SU-DHL-6 (cell line): ENCODE measurements around the gene NPW.

Experiments used
- H2AFZ ChIP-seq: fragments of 200-600 bp; sonication (generic); 2 replicates; pipeline ENCODE4 v1.6.1; 2014; ENCODE audit warnings: low read depth, mild to moderate bottlenecking, moderate library complexity, mixed read lengths, antibody characterized with exemption, low read length; ENCODE audit not compliant: severe bottlenecking
- H3F3A ChIP-seq: fragments of 200-600 bp; shearing (Covaris generic); 2 replicates; pipeline ENCODE4 v1.6.0; 2016; ENCODE audit warnings: antibody characterized with exemption, mild to moderate bottlenecking; ENCODE audit not compliant: insufficient read depth
- H3K27ac ChIP-seq: fragments of 200-600 bp; sonication (generic); 2 replicates; pipeline ENCODE4 v1.5.1; 2016; ENCODE audit warnings: low read depth, mild to moderate bottlenecking, low read length, moderate library complexity, mixed read lengths
- H3K27me3 ChIP-seq: fragments of 200-600 bp; sonication (generic), shearing (Covaris generic); 2 replicates; pipeline ENCODE4 v1.6.0; 2014; ENCODE audit warnings: mild to moderate bottlenecking, low read length
- H3K36me3 ChIP-seq: fragments of 200-600 bp; sonication (generic); 2 replicates; pipeline ENCODE4 v1.6.1; 2014; ENCODE audit warnings: mild to moderate bottlenecking, low read length, mixed read lengths
- H3K4me2 ChIP-seq: fragments of 300-600, 200-600 bp; shearing (Covaris generic), sonication (generic); 2 replicates; pipeline ENCODE4 v1.6.0; 2014; ENCODE audit warnings: low read length, low read depth, mild to moderate bottlenecking; ENCODE audit not compliant: poor library complexity, severe bottlenecking
- H3K4me3 ChIP-seq: fragments of 200-600 bp; sonication (generic); 2 replicates; pipeline ENCODE4 v1.5.1; 2014; ENCODE audit warnings: antibody characterized with exemption, low read length, mild to moderate bottlenecking, mixed read lengths; ENCODE audit not compliant: insufficient read depth, poor library complexity, severe bottlenecking
- H3K79me2 ChIP-seq: fragments of 200-600 bp; sonication (generic); 2 replicates; pipeline ENCODE4 v1.6.1; 2014; ENCODE audit warnings: mild to moderate bottlenecking, low read length, moderate library complexity; ENCODE audit not compliant: insufficient read depth
- H3K9ac ChIP-seq: fragments of 200-600 bp; sonication (generic); 2 replicates; pipeline ENCODE4 v1.7.0; 2014; ENCODE audit warnings: mild to moderate bottlenecking, low read length
- H3K9me2 ChIP-seq: fragments of 200-600 bp; sonication (generic); replicated peaks from 2 replicates; pipeline ENCODE4 v1.6.1; 2014; ENCODE audit warnings: low read length; ENCODE audit not compliant: insufficient read depth
- H3K9me3 ChIP-seq: fragments of 200-600 bp; sonication (generic); 2 replicates; pipeline ENCODE4 v1.6.1; 2014; ENCODE audit warnings: low read length, mixed read lengths; ENCODE audit not compliant: insufficient read depth
- H4K20me1 ChIP-seq: fragments of 200-600 bp; sonication (generic); 2 replicates; pipeline ENCODE4 v1.6.1; 2014; ENCODE audit warnings: low read depth, mild to moderate bottlenecking, antibody characterized with exemption, low read length, moderate library complexity, mixed read lengths
- EZH2phosphoT487 ChIP-seq: fragments of 200-600 bp; sonication (generic), shearing (Covaris generic); conservative IDR thresholded peaks from 2 replicates; pipeline ENCODE4 v1.6.1; 2018; ENCODE audit warnings: mild to moderate bottlenecking, antibody characterized with exemption, low read length, moderate library complexity, mixed read lengths
- TF ChIP-seq, protein P1 (sequence below): fragments of 200-600 bp; sonication (generic); IDR thresholded peaks from one replicate; pipeline ENCODE4 v1.5.1; 2017; ENCODE audit warnings: antibody characterized with exemption, mild to moderate bottlenecking, low read length, moderate library complexity; ENCODE audit not compliant: insufficient read depth, poor library complexity, severe bottlenecking

Gene NPW

DNA sequence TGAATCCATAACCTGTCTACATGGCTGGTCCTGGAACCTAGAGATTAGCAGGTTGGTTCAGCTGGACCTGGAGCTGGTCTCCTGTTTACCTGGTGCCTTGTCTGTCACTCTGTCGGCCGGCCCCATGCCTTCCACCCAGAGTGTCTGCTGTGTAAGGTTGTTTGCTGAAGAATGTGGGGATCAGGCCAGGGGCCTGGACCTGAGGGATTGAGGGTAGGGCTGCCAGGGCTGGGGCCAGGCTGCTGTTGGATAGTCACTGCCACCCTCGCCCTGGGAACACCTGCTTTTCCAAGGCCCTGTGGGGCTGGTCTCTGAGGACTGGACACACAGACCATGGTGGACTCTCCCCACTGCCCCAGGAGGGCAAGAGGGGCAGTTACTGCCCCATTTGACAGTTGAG, 8.6 kb downstream of the NPW start:
- H3K36me3 ChIP-seq, result no peaks in the 10 kb centered on the region
- TF ChIP-seq EZH2phosphoT487, result no peak
- TF ChIP-seq, protein P1, sequence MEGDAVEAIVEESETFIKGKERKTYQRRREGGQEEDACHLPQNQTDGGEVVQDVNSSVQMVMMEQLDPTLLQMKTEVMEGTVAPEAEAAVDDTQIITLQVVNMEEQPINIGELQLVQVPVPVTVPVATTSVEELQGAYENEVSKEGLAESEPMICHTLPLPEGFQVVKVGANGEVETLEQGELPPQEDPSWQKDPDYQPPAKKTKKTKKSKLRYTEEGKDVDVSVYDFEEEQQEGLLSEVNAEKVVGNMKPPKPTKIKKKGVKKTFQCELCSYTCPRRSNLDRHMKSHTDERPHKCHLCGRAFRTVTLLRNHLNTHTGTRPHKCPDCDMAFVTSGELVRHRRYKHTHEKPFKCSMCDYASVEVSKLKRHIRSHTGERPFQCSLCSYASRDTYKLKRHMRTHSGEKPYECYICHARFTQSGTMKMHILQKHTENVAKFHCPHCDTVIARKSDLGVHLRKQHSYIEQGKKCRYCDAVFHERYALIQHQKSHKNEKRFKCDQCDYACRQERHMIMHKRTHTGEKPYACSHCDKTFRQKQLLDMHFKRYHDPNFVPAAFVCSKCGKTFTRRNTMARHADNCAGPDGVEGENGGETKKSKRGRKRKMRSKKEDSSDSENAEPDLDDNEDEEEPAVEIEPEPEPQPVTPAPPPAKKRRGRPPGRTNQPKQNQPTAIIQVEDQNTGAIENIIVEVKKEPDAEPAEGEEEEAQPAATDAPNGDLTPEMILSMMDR, result no peak
- H3K4me3 ChIP-seq, result no peak overlapping the region
- no peaks in the 10 kb centered on the region for H3K9me3 ChIP-seq
- H3K4me2 ChIP-seq, result no peak overlapping the region
- H3K27ac ChIP-seq, result no peak overlapping the region
- no peak overlapping the region for H2AFZ ChIP-seq
- H3K79me2 ChIP-seq, result no peaks in the 10 kb centered on the region
- H3K27me3 ChIP-seq, result no peaks in the 10 kb centered on the region
- no peaks in the 10 kb centered on the region for H3K9me2 ChIP-seq
- H3F3A ChIP-seq, result no peaks in the 10 kb centered on the region
- H4K20me1 ChIP-seq, result no peaks in the 10 kb centered on the region
- no peak overlapping the region for H3K9ac ChIP-seq

GRCh38 chr16:2028620-2029220, 9.1 kb downstream of the NPW start:
- Histone ChIP-seq H3K4me2 (no peak overlapping the region), H3K4me3 (no peak overlapping the region)
- TF ChIP-seq EZH2phosphoT487, result no peak
- TF ChIP-seq, protein P1, result no peak

DNA sequence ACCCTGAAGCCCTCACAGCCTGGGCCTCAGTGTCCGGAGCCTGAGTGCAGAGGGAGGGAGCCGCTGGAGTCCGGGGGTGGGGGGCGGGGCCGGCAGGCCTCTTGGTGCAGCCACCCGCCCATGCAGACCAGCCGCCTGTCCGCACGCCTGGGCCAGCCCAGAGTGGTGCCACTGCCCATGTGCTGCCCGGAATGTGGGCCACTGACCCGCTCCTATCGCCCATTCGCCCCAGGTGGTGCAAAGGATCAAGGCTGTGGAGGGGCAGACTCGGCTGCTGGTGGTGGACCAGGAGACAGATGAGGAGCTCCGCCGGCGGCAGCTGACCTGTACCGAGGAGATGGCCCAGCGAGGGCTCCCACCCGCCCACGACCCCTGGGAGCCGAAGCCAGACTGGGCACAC, 9.8 kb downstream of the NPW start:
- no peaks in the 10 kb centered on the region for H3K36me3 ChIP-seq
- TF ChIP-seq, protein P1, result no peak
- no peak for TF ChIP-seq EZH2phosphoT487
- H3K9ac ChIP-seq, result no peak overlapping the region
- no peaks in the 10 kb centered on the region for H3K79me2 ChIP-seq
- H2AFZ ChIP-seq, result no peak overlapping the region
- H3K9me2 ChIP-seq, result no peaks in the 10 kb centered on the region
- H3K4me3 ChIP-seq, result no peak overlapping the region
- no peaks in the 10 kb centered on the region for H3K27me3 ChIP-seq
- no peaks in the 10 kb centered on the region for H4K20me1 ChIP-seq
- H3K4me2 ChIP-seq, result no peak overlapping the region
- H3K9me3 ChIP-seq, result no peaks in the 10 kb centered on the region
- H3F3A ChIP-seq, result no peaks in the 10 kb centered on the region
- no peak overlapping the region for H3K27ac ChIP-seq

More at GRCh38 chr16:2028620-2029220, 9.1 kb downstream of the NPW start:
- Histone ChIP-seq H2AFZ (no peak overlapping the region), H3K9me2 (no peaks in the 10 kb centered on the region), H3K36me3 (no peaks in the 10 kb centered on the region), H3K79me2 (no peaks in the 10 kb centered on the region), H3K27ac (no peak overlapping the region), H3K9me3 (no peaks in the 10 kb centered on the region), H4K20me1 (no peaks in the 10 kb centered on the region), H3K27me3 (no peaks in the 10 kb centered on the region), H3F3A (no peaks in the 10 kb centered on the region), H3K9ac (no peak overlapping the region)
